Stimulated activated CD4-positive, alpha-beta T cell treated with anti-CD3 and anti-CD28 coated beads, Interleukin-2, amount 100 ng/mL, for 48 hours (primary cell): Measurements from ENCODE around the gene DROSHA.
"Not testable (repeated sequence)": the region's sequence is repeated elsewhere in the genome, so short reads cannot be mapped to it uniquely, and the experiment has no call there.

Source experiments
- DNase-seq, 2 donors: peaks; one replicate each; pipeline ENCODE4 v3.0.0-alpha.2; 2020

DROSHA gene

DNA sequence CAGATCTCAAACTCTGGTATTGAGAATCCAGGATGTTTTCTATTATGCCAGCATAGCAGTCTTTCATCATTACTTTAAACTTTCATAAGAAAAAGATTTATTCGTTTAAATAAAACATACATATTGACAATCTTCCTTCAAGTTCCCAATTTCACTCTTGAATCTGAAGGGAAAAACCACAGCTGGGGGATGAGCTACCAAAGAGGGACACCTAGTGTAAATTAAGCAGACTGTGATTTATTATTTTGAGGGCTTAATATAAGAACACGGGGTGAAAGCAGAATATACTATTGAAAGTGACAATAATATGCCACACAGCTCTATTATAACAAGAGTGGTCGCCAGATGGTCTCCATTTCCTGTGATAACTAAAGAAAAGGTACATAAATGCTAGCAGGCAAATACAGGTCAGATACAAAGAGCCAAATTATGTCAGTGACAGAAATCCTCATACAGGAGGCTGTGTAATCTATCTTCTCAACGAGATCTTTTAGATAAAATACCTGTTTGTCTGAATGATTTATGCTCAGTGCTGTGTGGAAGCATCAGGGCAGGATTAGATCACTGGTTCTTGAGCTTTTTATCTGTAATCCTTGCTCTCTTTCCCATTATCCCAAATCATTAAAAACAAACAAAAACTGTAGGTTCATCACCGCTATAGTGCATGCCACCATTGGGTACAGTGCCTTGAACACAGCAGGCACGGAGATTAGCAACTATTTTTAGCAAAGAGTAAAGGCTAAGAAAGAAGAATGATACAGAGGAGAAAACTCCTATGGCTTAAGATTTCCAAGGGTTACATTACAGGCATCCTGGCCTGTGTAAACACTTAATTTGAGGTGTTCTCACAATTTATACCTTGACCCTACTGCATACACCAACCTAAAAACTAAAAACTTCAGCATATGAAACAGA is 116.6 kb downstream of the DROSHA start:
- DNase-seq: no peak

DNA sequence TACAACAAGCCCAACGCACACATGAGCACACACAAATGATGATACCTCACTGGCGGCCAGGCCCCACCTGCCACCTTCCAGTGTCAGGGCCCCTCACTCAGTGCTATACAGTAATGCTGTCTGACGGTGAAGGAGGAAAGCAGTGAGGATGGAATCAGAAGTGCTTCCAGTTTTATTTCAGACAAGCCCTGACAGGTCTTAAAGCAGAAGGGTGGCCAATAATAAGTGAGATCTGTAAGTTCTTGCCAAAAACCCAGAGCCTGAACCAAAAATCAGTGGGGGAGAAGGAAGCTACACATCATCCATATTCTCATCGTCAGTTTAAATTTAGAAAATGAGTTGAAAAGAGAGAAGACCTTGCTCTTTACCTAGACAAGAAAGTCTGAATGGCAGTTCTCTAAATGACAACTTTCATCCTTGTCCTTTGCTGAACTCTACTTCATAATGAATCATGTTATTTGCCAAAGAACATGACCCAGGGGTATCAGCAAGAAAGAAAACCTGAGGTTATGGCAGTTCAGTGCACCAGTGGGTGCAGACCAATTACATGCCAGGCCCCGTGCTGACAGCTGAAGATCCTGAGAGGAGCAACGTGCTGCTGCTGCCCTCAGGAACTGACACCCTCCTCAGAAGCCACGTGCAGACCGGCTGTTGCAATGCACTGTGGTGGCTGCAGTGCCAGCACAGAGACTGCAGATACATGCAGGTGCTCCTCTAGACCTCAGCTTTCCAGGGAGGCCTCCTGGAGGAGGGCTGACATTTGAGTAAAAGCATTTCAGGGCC is 118.7 kb downstream of the DROSHA start:
- DNase-seq: no peak

DNA sequence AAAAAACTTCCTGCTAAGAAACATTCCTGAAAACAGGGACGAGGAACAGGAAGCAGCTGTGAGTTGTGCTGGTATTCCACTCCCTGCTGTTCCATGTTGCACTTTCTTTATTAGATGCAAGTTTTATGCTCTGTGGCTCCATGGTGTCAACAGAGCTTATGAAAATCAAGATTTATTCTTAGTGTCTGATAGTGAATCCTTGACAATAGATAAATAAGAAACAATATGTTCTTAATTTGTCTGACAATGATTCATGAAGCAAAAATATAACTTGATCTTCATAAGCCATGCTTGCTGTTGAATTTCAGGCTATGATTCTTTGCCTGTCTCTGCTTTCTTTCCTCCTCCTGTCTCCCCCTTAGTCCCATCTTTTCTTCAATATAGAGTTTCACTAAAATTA is 119.6 kb downstream of the DROSHA start:
- no peak for DNase-seq

DNA sequence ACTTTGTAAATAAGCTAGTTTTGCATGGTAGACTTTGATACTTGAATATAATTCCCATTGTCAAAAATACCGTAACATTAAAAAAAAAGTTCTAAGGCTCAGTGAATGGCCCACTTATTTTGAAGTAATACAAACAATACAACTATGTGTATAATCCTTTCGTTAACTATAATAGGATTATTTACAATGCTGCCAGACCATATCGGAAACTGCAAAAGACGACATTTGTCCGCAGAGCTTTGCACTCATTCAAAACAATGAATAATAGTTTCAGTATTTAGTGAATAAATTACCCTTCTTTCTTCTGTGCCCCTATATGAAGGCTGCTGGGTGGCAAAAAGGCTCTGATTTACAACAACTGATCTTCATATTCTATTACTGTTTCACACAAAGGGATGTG is 121.8 kb downstream of the DROSHA start:
- DNase-seq: no peak

DNA sequence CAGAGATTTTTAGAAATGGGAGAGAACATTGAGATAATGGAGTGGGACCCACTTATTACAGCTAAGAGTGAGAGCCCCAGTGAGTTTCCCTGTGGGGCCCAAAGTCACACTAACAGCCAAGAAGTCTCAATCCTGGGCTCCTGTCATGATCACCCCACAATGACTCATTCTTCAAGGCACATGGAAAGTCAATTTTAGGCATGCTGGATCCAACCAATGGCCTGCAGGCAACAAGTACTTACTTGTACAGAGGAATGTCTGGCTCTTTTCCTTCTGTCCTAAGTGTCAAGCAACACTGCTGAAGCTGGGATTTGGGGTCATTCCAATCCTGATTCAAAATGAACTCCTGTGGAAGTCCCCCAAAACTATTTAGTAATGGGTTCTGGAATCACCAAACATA is 123.1 kb downstream of the DROSHA start:
- DNase-seq: no peak

DNA sequence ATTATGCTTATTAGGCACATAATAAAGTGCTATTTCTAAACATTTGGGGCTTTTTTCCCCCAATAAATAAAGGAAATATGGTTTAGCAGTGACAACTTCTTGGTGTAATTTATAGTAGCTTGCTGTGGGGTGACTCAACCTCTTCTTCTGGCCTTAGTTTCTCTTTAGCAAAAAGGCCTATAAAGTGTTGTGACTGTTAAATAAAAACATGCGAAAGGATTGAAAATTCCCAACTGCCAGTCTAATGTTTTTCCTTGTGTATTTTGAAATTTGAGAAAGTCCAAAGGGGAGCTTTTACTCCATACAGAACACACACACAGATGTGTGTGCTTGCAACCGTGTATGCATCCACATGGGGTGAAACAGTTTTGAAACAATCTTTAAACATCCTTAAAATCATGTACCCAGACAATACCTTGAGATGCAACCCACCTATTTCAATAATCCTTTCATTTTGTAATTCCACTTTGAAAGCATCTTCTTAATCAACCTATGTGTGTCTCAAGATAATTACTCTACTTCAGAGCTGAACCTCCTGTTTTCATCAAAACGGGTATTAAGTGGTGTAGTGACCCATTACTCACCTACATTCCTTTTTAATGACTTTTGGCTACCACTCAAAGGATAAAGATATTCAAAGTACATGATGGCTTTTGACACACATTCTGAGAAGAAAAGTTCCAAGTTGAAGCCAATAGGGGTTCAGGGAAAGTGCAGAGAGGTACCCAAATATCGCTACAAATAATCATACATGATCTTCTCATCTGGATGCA is 123.8 kb downstream of the DROSHA start:
- DNase-seq: no peak

DNA sequence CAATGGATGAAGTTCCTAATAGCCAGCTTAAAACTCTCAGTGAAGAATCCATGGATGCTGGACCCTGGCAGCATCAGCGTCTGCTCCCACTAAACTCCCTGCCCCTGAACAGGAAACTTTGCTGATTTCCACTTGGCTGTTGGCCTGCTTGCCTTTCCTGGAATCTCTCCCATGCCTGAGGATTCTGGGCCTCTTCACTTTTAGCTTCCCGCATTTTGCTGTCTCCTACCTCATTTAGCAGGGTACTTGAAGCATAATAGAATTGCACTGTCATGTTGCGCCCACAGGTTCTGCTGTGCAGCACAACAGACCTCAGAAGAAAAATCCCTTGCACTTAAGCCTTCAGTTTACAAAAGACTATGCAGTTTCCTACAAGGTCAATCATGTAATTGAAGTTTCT is 127.6 kb downstream of the DROSHA start:
- DNase-seq: no peak

DNA sequence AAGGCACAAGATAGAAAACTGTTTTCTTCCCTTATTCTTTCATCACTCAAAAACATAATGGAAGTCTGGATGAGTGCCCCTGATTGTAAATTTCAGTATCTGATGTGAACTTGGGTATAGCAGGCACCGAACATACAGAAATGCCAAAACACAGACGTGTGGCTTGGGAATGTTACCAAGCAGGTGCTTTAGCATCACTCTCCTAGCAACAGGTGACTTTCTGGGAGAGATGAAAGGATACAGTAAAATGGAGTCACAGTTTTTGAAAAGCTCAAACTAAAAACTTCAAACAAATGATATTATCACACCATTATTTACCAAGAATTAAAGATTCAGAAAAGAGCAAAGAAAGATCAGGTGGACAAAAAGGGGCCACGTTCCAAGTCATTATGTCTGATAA is 130.2 kb downstream of the DROSHA start:
- no peak for DNase-seq

DNA sequence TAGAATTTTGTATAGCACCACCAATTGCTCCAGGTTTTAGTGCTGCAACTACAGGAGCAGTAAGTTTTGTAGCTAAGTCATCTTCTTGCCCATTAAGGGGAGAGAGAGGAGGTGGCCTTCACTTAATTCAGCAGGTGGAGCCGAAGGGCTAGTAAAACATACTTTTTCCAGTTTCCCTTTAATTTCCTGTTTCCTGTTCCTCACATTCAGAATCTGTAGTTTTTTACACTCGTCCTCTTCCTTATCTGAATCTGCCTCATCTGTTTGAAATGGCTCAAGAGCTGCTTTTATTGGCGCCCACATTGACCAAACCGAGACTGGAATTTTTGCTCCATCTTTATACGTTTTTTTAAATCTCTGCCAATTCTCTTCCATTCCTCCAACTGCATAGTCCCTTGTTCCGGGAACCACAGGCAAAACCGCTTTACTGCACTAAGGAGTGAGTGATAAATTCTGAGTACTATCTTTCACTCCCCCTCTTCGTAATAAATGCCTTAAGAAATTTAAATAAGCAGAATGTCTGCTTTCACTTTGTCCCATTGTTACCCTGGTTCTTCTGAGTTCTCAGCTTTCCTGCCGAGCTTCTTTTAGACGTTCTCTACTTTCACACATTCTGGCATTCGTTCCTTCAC is 133.9 kb downstream of the DROSHA start:
- no peak for DNase-seq

DNA sequence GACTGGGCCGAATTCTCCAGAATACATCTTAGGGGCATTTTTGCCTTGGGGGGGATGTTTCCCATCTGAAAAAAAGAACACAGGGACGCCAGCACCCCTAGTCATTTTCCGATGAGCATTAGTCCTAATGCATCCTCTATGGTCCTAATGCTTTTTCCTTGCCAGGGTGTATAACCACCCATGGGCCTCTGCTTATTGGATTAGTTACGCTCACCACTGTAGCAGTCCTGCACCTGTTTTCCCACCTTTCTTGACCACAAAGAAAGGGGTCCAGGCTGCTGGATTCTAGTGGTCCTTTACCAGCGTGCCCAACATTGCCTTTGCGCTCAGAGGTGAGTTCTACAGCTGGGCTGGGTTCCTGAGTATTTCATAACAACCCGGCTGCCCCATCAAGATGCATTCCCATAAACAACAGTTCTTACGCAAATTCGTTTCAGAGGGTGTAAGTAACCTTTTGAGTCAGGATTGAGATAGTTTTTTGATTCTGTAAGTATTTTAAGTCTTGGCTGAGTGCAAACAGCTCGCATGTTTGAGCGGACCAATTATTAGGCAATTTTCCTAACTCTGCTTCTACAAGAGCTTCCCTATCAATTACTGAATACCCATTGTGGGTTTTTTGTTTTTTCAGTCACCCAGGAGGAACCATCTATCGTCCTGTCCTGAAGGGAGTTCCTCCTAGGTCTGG is 135.1 kb downstream of the DROSHA start:
- DNase-seq: no peak

DNA sequence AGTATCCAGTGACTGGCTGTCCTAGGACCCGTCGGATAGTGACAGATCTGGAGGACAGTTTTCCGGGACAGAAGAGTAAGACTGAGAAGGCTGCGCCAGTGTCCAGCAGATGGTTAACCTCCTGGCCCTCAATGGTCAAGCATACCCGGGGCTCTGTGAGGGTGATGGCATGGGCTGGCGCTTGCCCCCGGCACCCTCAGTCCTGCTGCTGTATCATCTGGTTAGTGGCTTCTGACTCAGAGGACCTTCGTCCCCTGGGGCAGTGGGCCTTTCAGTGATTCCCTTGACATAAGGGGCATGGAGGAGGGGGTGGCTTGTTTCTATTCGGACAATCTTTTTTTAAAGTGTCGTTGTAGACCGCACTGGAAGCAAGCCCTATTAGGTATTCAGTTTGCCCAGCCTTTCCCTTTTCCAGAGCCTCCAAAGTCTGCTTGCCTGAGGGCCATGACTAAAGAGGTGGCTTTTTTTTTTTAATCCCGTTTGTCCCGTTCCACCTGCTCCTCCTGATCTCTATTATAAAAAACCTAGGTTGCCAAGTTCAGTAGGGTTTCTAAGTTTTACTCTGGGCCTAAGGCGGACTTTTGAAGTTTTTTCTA is 136.3 kb downstream of the DROSHA start:
- not testable (repeated sequence) for DNase-seq

DNA sequence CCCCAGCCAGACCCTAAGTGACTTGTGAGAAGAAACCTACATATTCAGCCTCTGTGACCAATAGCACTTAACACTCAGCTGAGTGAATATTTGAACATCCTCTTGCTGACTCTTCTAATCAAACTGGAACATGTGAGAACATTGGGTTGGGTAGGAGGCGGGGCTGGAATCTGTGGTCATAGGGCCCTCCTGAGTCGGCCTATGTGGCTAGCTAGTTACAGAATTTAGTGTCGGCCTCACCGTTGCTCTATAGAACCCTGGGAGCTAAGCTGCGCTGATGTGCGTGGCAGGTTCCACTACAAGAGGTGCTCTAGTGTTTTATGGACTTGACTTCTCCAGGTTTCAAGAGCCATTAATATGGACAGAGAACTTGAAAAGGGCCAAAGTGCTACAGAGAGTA is 138.8 kb downstream of the DROSHA start:
- DNase-seq: no peak

DNA sequence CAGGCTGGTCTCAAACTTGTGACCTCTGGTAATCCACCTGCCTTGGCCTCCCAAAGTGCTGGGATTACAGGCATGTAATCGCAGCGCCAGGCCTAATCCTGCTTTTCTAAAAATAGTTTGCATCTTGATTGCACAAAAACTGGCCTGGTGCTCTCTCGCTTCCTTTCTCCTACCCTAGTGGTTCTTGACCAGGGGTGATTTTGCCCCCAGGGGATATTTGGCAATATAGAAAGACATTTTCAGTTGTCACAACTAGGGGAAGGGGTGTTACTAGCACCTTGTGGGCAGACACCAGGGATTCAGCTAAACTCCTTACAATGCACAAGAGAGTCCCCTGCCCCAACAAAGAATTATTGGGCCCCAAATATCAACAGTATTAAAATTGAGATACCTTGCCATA is 139.8 kb downstream of the DROSHA start:
- DNase-seq: no peak

DNA sequence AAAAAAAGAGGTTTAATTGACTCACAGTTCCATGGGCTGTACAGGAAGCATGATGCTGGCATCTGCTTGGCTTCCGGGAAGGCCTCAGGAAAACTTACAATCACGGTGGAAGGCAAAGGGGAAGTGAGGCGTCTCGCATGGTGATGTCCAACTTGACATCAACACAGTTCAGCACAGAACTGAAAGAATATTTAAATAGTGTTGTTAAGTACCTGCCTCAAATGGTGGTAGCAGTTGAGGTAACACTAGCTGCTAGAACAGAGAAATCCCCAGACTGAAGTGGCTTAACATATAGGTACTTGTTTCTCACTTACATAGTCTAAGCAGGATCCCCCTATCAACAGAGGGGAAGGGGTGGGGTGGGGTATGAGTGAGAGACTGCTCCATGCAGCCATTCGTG is 141.6 kb downstream of the DROSHA start:
- DNase-seq: no peak

DNA sequence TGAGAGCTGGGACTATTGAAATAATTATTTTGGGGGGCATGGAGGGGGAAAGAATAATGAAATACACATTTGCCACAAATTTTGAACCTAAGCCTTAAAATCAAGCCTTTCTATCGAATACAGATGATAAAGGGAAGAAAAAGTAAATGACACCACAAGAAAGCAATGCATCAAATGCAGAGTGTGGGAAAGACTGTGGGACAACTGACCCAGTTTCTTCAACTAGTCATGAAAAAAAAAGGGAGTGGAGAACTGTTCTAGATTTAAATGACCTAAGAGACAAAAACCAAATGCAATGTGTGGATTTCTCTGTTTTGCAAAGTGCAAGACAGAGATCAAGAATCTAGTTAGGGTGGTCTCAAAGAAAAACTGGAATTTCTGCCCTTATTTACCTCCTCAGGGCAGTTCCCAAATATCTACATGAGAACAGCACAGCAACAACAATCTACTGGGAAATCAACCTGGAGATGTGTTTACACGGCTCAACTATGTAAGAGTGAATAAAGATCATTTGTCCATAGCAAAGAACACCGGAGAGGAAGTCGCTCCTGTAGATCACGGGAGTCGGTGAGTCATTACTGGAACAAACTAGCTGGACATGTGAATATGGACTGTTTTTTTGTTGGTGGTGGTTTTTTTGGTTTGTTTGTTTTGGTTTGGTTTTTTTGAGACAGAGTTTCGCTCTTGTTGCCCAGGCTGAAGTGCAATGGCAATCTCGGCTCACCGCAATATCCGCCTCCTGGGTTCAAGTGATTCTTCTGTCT is 145.9 kb downstream of the DROSHA start:
- no peak for DNase-seq

DNA sequence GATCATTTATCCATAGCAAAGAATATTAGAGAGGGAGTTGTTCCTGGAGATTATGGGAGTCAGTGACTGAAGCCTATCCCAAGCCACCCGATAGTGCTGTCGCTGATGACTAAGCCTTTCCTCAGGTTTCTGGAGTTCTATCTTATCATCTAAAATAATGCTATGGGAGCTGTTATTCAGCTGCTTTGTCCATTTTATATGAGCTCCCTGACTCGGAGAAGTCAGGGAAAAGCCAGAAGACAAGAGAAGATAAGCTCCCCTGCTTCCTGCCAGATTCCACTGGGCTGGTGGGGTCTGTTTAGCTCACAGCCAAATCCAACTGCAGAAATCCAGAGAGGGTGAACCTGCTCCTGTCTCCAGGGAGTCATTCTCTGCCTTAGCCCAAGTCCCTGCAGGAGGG is 148.2 kb downstream of the DROSHA start:
- no peak for DNase-seq

DNA sequence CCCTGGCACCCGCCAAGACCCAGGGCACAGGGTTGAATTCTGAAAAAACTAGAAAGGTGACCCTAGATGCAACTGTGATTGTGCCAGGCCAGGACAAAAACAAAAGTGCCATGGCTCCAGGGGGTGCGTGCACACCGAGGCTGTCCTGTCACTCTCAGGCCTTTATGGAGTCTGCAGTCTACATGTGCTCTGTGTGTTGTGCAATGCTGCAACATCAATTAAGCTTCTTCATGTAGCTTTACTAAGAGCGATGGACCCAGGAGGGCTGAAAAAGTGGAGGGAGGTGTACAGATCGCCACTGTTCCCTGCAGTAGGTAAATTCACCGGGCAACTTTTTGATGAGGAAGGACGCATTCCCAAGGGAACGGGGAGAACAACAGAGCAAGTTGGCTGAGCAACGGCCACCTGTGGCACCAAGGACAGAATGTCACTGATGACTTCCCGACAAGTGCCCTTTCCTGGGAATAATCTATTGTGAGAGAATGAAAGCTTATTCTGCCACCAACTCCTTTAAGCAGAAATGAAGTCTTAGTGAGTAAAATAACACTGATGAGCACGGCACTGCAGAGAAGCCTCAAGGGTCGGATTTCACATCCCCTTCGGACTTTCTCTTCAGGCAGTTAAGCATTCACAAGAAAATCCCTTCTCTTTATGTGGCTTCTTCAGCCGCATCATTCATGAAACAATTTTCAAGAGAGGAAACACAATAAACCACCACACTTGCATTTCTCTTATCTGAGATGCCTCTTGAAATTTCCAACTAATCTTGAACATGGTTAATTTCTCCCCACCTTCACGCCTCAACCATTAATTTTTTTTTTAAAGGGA is 149.6 kb downstream of the DROSHA start:
- no peak for DNase-seq

DNA sequence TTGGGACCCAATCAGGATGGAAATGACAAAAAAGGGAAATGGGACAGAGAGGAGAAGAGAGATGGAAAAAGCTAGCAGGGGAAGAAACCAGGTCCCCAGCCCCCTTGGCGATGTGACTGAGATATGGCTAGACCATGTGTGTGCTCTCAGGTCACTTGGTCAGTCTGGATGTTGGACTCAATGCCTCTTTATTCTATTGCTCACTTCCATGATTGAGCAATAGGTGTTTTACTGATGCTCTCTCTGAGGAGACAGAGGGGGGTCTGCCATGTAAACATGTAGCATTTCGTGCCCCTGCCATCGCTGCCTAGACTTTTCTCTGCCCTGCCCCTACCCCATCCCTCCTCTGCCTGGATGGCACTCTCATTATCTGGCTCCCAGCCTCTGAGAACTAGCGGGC is 150.6 kb downstream of the DROSHA start:
- no peak for DNase-seq

DNA sequence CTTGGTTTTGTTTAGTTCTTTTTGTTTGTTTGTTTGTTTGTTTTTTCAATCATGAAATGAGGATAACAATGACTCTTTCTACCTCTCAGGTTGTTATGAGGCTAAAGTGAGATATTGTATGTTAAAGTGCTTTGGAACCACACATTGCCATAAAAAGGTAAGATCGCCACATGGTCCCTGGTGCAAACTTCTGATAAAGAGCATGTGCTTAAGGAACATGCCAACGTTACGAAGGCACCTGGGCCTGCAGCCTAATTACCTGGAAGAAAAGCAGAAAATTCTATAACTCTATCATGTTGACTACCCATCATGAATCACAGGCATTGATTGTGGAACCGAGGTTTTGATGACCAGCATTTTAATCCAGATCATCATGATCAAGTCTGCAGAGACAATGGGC is 151.8 kb downstream of the DROSHA start:
- no peak for DNase-seq

DNA sequence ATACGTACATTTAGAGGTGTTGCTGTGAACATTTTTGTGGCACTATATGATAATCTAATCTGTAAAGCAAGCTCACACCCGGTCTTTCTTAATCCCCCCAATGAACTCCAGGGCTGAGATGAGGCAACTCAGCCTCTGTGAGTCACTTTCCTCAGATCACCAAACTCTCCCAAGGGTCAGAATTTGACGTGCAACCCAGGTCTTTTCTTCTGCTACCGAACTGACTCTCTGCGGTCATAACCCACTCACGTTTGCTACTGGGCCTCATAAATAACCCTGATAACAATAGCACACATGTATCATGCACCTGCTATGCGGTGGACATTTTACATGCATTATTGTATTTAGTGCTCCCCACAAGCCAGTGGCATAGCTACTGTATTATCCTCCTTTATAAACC is 153.1 kb downstream of the DROSHA start:
- no peak for DNase-seq
